Right lobe of liver (tissue), 6 donors: ENCODE measurements around the gene CAMK1. TPM values are rescaled to one million over a fixed set of nuclear protein-coding genes. Genes with fewer than 3 reads are reported as not detected.

Source experiments
- ATAC-seq, 4 donors: fragments of 200-7000 bp; cut with Tn5 transposase; one replicate each; pipeline ENCODE4 v1.9.1; 2020; ENCODE audit warnings: mild to moderate bottlenecking in 4 of 4, moderate library complexity in 4 of 4
- DNase-seq, 3 donors: peaks; one replicate each; pipeline ENCODE4 v3.0.0-alpha.2; 2020
- H3K27ac ChIP-seq, 3 donors: fragments of 200-600 bp; one replicate each; pipeline ENCODE4 v1.8.0; 2022
- H3K27me3 ChIP-seq, 2 donors: fragments of 200-600 bp; one replicate each; pipeline ENCODE4 v1.8.0; 2022
- H3K36me3 ChIP-seq, 4 donors: fragments of 200-600 bp; sonication (generic) in 1 of 4; one replicate each; pipeline versions ENCODE4 v1.5.1 to v1.8.0; 2017 to 2022; ENCODE audit warnings: control low read depth in 1 of 4
- H3K4me1 ChIP-seq, 4 donors: fragments of 200-600 bp; sonication (generic) in 1 of 4; one replicate each; pipeline versions ENCODE4 v1.5.1 to v1.8.0; 2017 to 2022; ENCODE audit warnings: control low read depth in 1 of 4
- H3K4me3 ChIP-seq, 3 donors: fragments of 200-600 bp; one replicate each; pipeline ENCODE4 v1.8.0; 2022
- H3K9me3 ChIP-seq, 4 donors: fragments of 200-600 bp; sonication (generic) in 1 of 4; one replicate each; pipeline versions ENCODE4 v1.5.1 to v1.8.0; 2017 to 2022; ENCODE audit warnings: control low read depth in 1 of 4
- POLR2A ChIP-seq: fragments of 450-650 bp; IDR thresholded peaks from one replicate; pipeline ENCODE4 v1.6.1; 2017; ENCODE audit warnings: antibody characterized with exemption, mild to moderate bottlenecking
- WGBS: methylation state at CpG from one replicate; pipeline ENCODE4 v1.1.6; 2018; ENCODE audit warnings: low coverage, low lambda C conversion rate; ENCODE audit not compliant: insufficient coverage; ENCODE audit errors: missing lambda C conversion rate; 5-methylcytosine and 5-hydroxymethylcytosine counted together
- intact Hi-C, 2 donors: fragments of 100-400 bp; cut with DNase I; formaldehyde crosslinking; loops; one replicate each; pipeline versions ENCODE4 v1.11.2 to v1.14.1; 2022
- total RNA-seq, 6 experiments: library from RNA; depleted of rRNA in 2 of 6; stranded (reverse); fragments of >200 nt in 2 of 6; fragmentation: NEBNext Ultra II Directional in 3 of 6; extraction: Animal tissue kit (Norgen Biotek cat#: 25700) in 3 of 6; gene quantifications; one replicate each; pipeline versions ENCODE4 v1.1.0 to v1.2.4, GENCODE V29; 2016 to 2023
- TF ChIP-seq, protein P1 (sequence below), 4 donors: fragments of 200-600 bp in 3 of 4; fragments of 450-650 bp in 1 of 4; IDR thresholded peaks; one replicate each; pipeline versions ENCODE4 v1.5.1 to v1.8.0; 2016 to 2022; ENCODE audit warnings: antibody characterized with exemption in 4 of 4, mild to moderate bottlenecking in 2 of 4
- donor health status: DM: no; HTN: yes; CAD: no.
- donor health status: DM: no; HTN: no; CAD: no.
- donor health status: DM: no; HTN: no; CAD: no.
- donor health status: DM: no; HTN: yes; CAD: no.
- donor health status: DM: no; HTN: yes; CAD: no.

CAMK1 gene
- total RNA-seq, 6 experiments from 2014 or later = 10.8 to 33.4 (median 24.5) TPM

DNA sequence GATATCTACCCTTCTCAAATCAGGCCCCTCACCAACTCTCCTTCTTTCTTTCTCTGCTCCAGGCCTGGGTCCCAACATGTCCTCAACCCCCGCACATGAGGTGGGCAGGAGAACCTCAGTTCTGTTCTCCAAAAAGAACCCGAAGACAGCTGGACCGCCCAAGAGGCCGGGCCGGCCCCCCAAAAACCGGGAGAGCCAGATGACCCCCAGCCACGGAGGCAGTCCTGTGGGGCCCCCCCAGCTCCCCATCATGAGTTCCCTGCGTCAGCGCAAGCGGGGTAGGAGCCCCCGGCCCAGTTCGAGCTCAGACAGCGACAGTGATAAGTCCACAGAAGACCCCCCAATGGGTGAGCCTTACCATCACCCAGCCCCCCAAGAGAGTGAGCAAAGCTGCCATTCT lies 25.6 kb downstream of the CAMK1 start:
- ATAC-seq (no peak), DNase-seq (no peak)
- H3K27me3 ChIP-seq = no peaks in the 10 kb centered on the region
- TF ChIP-seq POLR2A = no peak
- TF ChIP-seq, protein P1, sequence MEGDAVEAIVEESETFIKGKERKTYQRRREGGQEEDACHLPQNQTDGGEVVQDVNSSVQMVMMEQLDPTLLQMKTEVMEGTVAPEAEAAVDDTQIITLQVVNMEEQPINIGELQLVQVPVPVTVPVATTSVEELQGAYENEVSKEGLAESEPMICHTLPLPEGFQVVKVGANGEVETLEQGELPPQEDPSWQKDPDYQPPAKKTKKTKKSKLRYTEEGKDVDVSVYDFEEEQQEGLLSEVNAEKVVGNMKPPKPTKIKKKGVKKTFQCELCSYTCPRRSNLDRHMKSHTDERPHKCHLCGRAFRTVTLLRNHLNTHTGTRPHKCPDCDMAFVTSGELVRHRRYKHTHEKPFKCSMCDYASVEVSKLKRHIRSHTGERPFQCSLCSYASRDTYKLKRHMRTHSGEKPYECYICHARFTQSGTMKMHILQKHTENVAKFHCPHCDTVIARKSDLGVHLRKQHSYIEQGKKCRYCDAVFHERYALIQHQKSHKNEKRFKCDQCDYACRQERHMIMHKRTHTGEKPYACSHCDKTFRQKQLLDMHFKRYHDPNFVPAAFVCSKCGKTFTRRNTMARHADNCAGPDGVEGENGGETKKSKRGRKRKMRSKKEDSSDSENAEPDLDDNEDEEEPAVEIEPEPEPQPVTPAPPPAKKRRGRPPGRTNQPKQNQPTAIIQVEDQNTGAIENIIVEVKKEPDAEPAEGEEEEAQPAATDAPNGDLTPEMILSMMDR (IDR thresholded peaks at IDR 0.05) = no peak
- peaks cover 11 to 83% (median 45%) of the 10 kb centered on the region in 4 donors for H3K36me3 ChIP-seq
- H3K27ac ChIP-seq = no peak overlapping the region
- H3K9me3 ChIP-seq = no peaks in the 10 kb centered on the region
- H3K4me3 ChIP-seq = no peak overlapping the region
- WGBS = 100% methylated on average over 1 of the region's 13 CpGs
- H3K4me1 ChIP-seq = peaks cover 0 to 3% (median 0%) of the 10 kb centered on the region in 4 donors
- intact Hi-C loops = no loop called here

DNA sequence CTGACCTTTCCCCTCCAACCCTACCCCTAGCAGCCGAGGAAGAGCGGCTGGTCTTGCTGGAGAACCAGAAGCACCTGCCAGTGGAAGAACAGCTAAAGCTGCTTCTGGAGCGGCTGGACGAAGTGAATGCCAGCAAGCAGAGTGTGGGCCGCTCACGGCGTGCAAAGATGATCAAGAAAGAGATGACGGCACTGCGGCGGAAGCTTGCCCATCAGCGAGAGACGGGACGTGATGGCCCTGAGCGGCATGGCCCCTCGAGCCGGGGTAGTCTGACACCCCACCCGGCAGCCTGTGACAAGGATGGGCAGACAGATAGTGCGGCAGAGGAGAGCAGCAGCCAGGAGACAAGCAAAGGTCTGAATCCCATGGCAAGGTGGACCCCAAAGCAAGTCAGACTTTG lies 26.2 kb downstream of the CAMK1 start:
- H3K4me3 ChIP-seq = no peak overlapping the region
- TF ChIP-seq, protein P1 (IDR thresholded peaks at IDR 0.05) = no peak
- no peak for TF ChIP-seq POLR2A
- H3K27ac ChIP-seq = no peak overlapping the region
- intact Hi-C loops = no loop called here
- H3K9me3 ChIP-seq = no peaks in the 10 kb centered on the region
- ATAC-seq = no peak
- DNase-seq = no peak
- 95% methylated on average over 14 of the region's 18 CpGs for WGBS
- peaks cover 11 to 89% (median 49%) of the 10 kb centered on the region in 4 donors for H3K36me3 ChIP-seq
- H3K27me3 ChIP-seq = no peaks in the 10 kb centered on the region
- no peaks in the 10 kb centered on the region for H3K4me1 ChIP-seq

DNA sequence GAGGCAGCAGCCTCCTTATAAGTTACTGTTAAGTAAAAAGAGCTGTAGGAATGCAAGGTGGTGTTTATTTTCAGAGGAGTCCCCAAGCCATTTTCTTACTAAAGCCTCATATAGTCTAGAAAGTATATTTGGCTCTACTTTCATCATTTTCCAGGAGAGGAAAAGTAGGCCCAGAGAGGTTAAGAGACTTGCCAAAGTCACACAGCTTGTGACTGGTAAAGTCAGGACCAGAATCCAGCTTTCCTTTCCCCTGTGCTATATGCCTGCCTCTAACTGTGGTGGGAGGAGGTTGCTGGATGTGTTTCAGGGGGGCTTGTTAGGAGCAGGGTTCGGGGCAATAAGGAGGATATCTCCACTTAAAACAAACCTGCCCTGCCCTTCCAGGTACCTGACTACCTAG lies 27.2 kb downstream of the CAMK1 start:
- no peak for TF ChIP-seq POLR2A
- TF ChIP-seq, protein P1 (IDR thresholded peaks at IDR 0.05) = no peak
- H3K4me1 ChIP-seq = no peaks in the 10 kb centered on the region
- no peak overlapping the region for H3K4me3 ChIP-seq
- ATAC-seq = no peak
- H3K36me3 ChIP-seq = peaks cover 11 to 98% (median 51%) of the 10 kb centered on the region in 4 donors
- H3K27ac ChIP-seq = no peak overlapping the region
- WGBS = no CpG with 5 or more reads among the region's 1 CpG
- H3K9me3 ChIP-seq = no peaks in the 10 kb centered on the region
- intact Hi-C loops = no loop called here
- H3K27me3 ChIP-seq = no peaks in the 10 kb centered on the region
- DNase-seq = no peak

DNA sequence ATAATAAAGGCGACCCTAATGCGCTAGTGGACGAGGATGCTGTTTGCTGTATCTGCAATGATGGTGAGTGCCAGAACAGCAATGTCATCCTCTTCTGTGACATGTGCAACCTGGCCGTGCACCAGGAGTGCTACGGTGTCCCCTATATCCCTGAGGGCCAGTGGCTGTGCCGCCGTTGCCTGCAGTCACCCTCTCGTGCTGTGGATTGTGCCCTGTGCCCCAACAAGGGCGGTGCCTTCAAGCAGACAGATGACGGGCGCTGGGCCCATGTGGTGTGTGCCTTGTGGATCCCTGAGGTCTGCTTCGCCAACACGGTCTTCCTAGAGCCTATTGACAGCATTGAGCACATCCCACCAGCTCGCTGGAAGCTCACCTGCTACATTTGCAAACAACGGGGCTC lies 30.6 kb downstream of the CAMK1 start:
- WGBS = 91% methylated on average over 4 of the region's 15 CpGs
- H3K27ac ChIP-seq = no peak overlapping the region
- H3K9me3 ChIP-seq = no peaks in the 10 kb centered on the region
- DNase-seq (no peak), ATAC-seq (no peak)
- intact Hi-C loops = no loop called here
- H3K4me1 ChIP-seq = no peaks in the 10 kb centered on the region
- no peak overlapping the region for H3K4me3 ChIP-seq
- H3K36me3 ChIP-seq = peaks cover 11 to 89% (median 43%) of the 10 kb centered on the region in 4 donors
- H3K27me3 ChIP-seq = no peaks in the 10 kb centered on the region
- TF ChIP-seq, protein P1 (IDR thresholded peaks at IDR 0.05) = no peak
- TF ChIP-seq POLR2A = no peak

DNA sequence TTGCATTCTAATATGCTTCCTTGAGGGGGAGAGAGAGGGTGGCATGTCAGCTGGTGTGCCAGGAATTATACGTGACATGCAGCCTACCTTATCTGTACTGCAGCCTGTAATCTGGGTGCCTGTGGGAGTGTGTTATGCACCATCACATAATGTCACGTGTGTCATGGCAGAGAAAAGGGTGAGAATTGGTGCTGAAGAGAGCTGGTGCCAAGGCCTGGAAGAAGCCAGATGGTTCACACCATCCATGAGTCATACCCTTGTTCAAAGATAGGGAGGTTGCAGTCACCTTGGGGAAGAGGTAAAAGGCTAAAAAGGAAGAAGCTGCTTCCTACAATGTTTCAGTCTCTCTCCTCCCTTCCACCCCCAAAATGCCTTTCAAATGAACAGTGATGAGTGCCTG lies 32.9 kb downstream of the CAMK1 start:
- peaks cover 0 to 13% (median 5%) of the 10 kb centered on the region in 4 donors for H3K4me1 ChIP-seq
- no peaks in the 10 kb centered on the region for H3K9me3 ChIP-seq
- WGBS = 81% methylated on average over 2 of the region's 2 CpGs
- no peak for TF ChIP-seq POLR2A
- TF ChIP-seq, protein P1 (IDR thresholded peaks at IDR 0.05) = no peak
- peaks cover 11 to 65% (median 32%) of the 10 kb centered on the region in 4 donors for H3K36me3 ChIP-seq
- intact Hi-C loops = no loop called here
- H3K27me3 ChIP-seq = no peaks in the 10 kb centered on the region
- no peak for ATAC-seq
- H3K27ac ChIP-seq = no peak overlapping the region
- DNase-seq = no peak
- H3K4me3 ChIP-seq = no peak overlapping the region
